ENCODE data around the gene ADCY1.

ADCY1 gene

GRCh38 chr7:45681596-45682357 is 107.6 kb downstream of the ADCY1 start:
- DNase-seq = no peak

- DNase-seq = no peak
These were observed 108.2 kb downstream of the ADCY1 start for GRCh38 chr7:45682358-45682735.

GRCh38 chr7:45682836-45683555 is 108.8 kb downstream of the ADCY1 start:
- DNase-seq = no peak

GRCh38 chr7:45683556-45684148 is 109.5 kb downstream of the ADCY1 start:
- DNase-seq = no peak

- DNase-seq = no peak
These were observed 110.9 kb downstream of the ADCY1 start for GRCh38 chr7:45684910-45685618.

- no peak for DNase-seq
These were observed 111.6 kb downstream of the ADCY1 start for GRCh38 chr7:45685619-45686240.

- DNase-seq = no peak
These were observed 112.4 kb downstream of the ADCY1 start for GRCh38 chr7:45686441-45687184.

- DNase-seq = no peak
These were observed 113.0 kb downstream of the ADCY1 start for GRCh38 chr7:45687185-45687560.

- DNase-seq = no peak
These were observed 113.6 kb downstream of the ADCY1 start for GRCh38 chr7:45687721-45688120.

GRCh38 chr7:45688382-45688781 is 114.2 kb downstream of the ADCY1 start:
- DNase-seq = no peak

GRCh38 chr7:45689011-45689796 is 115.0 kb downstream of the ADCY1 start:
- no peak for DNase-seq

GRCh38 chr7:45689797-45690761 is 115.9 kb downstream of the ADCY1 start:
- DNase-seq = no peak

GRCh38 chr7:45690762-45691150 is 116.6 kb downstream of the ADCY1 start:
- DNase-seq = no peak

- no peak for DNase-seq
These were observed 117.0 kb downstream of the ADCY1 start for GRCh38 chr7:45691155-45691656.

GRCh38 chr7:45692031-45692430 is 117.9 kb downstream of the ADCY1 start:
- DNase-seq = no peak

GRCh38 chr7:45695249-45695995 is 121.3 kb downstream of the ADCY1 start:
- no peak for DNase-seq

GRCh38 chr7:45696476-45696875 is 122.3 kb downstream of the ADCY1 start:
- no peak for DNase-seq

- no peak for DNase-seq
These were observed 123.5 kb downstream of the ADCY1 start for GRCh38 chr7:45697576-45698136.
